Measurements from ENCODE around the gene FRY.
A peak's percentile ranks its signal among the peaks of the same experiment; 100 is the strongest.

Gene FRY

DNA sequence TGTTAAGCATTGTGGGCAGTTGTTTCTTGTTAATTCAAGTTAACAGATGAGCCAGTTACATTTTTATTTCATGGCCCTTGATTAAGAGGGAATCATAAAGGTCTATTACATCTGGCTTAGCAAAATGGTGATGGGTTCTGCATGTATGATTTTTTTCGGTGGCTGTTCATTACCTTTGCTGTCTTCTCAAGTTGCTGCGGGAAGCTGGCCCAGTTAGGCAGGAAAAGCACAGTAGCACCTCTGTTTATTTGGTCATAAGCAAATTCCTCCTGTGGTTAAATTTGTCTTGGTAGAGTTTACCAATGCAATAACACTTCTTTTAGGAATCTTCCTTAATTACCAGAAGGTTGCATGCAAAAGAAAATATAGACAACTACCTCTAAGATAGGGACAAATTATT is 104.5 kb downstream of the FRY start:
- no peak for DNase-seq

DNA sequence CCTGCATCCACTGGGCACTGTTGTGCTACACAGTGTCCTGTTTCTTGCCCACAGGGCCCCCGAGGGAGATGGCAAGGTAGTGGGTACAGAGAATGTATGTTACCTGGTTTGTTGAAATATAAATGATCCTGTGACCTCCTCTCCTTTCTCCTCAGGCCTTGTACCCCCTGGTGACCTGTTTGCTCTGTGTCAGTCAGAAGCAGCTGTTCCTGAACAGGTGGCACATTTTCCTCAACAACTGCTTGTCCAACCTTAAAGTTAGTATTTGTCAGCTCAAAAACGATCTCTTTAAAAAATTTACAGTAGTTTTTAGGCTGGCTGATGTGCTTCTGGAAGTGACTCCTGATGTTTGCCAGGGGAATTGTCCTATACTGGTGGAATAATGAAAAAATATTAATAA is 105.1 kb downstream of the FRY start:
- DNase-seq = no peak

DNA sequence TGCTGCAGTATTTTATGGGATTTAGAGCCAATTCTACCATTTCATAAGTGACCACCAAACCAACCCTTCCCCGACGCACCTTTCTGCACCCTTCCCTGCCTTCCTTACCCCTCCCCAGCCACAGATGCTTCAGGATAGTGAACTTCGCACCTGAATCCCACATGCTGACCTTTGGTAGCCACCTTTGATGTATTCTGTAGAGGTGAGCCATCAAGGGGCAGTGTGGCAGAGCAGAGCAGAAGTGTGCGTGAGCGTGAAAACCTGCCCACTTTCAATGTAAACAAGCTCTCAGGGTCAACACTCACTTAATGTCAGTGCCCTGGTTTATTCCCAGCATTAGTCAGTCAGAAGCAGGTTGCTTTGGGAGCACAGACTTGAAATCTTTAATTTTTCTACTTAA is 107.7 kb downstream of the FRY start:
- no peak for DNase-seq

DNA sequence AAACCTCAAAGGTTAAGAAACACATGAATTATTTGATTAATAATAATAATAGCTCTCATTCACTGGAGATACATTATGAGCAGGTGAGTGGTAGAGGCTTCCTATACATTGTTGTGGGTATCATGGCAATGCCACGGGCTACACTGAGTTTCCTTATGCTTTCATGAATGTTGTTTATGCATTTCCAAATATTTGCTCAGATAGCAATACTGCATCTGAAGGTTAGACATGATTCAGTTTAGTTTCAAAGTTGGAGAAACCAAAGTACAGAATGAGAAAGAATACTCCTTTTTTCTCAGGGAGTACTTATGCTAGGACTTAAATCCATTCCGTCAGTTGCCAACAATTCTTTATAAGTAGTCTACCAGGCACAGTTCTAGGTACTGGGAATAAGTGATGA is 108.5 kb downstream of the FRY start:
- no peak for DNase-seq

DNA sequence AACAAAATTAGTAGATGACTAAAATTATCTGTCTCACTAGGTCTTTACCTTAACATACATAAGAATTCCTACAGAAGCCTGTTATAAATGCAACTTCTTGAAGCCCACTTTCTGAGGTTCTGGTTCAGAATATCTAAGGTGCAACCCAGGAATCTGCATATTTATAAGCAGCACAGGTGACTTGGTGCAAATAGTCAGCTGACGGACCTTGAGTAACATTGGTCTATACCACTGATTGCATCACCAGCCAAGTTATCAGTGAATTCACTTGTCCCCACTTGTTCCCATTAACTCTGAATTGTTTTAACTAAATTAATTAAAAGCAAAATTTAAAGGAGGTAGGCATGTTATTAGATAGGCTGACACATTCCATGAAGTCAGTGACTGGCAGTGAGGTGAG is 109.9 kb downstream of the FRY start:
- DNase-seq = no peak

DNA sequence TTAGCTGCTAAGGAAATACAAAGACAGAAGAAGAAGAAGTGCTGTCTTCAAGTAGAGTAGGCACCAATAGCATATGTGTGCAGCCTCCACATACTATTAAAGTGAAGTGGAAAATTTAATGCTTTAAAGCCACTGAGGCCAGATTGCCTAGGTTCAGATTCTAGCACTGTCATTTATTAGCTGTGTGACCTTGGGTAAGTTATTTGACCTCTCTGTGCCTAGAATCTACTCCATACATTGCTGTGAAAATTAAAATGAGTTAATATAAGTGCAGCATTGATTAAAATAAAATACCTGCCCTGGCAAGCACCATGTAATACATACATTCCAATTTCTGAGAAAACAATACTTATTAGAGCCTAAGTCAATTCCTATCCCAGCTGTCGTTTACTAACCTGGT is 110.5 kb downstream of the FRY start:
- DNase-seq = no peak

DNA sequence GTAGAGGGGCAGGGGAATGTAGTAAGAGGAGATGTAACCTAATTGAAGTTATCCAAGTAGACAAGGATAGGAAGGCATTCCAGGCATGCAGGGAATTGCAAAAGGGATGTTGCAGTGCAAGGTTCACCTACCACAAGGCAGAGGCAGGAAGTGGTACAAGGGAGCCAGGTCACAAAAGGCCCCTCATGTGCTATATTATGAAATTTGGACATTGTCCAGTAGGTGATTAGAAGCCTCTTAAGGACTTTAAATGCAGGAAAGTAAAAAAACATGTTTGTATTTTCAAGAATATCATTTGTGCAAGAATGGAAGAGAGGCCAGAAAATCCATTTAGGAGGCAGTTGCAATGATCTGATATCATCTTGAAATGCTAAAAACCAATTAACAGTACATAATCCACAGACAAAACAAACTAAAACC is 111.4 kb downstream of the FRY start:
- no peak for DNase-seq

DNA sequence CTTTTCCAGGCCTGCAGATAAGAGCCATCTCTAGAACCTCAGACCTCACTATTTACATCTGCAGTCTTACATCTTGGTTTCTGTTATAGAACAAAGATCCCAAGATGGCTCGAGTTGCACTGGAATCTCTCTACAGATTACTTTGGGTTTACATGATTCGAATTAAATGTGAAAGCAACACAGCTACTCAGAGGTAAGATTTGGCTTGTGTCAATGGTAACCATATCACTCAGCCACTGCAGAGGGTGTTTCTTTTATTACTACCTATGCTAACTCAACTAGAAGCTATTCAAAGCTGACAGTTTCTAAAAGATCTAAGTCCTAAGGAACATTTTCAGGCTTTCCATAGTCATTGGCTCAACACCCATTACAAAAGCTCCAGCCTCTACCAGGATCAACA is 115.6 kb downstream of the FRY start:
- no peak for DNase-seq

DNA sequence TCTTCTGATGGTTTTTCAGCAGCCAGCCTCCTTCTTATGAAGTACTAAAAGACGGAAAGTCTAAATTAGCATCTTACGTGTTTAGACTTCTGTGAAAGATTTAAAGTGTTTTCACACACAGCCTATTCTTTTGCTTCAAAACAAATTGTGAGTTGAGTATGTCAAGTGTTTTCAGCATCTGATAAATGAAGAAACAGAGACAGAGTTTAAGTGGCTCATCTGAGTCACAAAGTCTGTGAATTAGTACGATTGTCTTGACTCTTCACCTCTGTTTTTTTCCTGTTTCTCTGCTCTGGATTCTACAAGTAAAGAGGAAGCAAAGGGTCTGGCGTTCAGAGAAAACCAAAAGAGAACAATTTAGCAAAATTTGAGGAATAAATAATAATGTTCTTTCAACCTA is 116.4 kb downstream of the FRY start:
- DNase-seq = no peak

DNA sequence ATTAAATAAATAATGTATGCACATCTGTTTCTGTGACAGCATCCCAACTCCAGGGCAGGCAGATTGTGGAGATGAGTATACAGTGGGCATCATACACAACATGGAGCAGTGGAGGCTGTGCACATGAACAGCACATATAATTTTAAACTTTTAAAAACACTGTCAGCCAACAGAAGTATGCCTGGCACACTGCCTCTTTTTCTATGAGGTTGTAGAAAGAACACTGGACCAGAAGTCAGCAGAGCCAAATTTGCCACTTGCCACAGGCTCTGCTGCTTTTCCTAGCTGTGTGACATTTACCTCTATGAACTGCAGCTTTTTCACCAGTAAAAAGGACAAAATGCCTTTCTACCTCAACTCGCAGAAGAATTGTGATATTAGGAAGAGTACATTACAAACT is 118.7 kb downstream of the FRY start:
- no peak for DNase-seq

DNA sequence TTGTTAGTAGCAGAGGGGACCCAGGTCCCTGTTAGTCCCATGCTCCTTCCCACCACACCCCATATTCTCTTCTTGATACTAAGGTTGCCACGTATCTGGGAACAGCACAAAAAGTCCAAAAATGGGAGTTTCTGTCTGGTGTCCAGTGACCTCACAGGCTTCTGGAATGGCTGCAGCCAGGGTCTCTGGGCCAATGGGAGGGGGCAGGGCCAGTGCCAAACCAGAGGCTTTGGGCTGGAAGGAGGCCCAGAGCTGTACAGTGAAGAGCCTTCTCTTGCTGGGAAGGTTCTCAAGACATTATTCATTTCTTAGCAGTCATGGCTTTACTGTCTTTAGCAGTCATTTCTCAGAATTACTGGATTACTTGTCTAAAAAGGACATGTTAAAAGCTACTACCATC is 119.2 kb downstream of the FRY start:
- DNase-seq = no peak

DNA sequence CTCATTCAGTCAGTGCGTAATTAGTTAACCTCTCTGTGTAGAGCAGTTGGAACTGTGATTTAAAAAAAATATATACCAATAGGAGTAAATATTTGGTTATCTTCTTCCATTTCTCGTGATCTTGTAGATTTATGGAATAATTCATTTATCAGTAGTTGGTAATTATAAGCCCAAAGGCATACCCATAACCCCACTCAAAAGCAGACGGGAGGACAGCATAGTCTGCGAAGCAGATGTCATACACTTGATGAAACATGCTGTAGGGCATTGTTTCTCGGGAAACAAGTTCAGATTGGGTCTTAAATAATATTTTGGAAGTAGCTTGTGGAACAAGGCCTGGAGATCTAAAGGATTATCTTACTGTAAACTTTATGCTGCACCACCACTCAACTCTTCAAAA is 119.7 kb downstream of the FRY start:
- no peak for DNase-seq

DNA sequence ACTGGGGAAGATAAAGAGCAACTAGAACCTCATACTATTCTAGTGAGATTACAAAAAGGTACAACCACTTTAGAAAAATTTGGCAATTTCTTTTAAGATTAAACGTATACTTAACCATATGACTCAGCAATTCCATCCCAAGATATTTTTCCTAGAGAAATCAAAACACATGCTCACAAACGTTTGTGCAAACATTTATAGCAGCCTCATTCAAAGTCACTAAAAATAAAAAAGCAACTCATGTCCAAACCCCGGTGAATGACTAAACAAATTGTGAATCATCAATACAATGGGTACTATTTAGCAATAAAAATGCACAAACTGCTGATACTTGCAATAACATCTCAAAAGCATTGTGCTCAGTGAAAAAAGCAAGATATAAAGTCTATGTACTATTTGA is 121.5 kb downstream of the FRY start:
- no peak for DNase-seq

DNA sequence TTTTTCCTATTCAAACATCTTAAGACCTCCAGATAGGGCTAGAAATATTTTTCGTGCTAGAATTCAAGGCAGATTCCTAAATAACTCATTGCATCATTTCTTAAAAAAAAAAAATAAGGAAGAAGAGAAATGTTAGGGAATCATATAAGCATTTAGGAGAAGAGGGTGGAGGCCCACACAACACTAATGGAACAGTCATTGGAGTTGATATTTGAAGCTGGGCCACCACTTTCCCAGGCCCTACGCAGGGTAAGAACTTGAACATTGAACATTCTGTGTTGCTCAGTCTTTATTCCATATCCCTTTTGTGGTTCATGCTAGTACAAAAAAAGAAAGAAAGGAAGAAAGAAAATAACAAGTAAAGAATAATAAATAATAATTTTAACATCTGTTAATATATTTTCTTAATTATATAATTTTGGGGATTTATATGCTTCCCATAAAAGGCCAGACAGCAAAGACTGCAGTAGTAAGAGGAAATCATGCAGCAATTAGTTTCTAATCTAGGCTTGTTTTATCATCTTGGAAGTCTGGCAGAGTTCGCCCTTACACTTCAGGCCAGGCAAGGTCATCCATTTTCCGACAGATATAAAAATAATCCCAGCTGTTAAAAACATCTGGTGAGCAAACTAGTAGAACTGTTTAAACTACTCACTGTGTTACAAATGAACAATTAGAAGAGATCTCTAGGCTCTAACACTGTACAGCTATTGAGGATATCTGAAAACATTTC is 127.7 kb downstream of the FRY start:
- no peak for DNase-seq

DNA sequence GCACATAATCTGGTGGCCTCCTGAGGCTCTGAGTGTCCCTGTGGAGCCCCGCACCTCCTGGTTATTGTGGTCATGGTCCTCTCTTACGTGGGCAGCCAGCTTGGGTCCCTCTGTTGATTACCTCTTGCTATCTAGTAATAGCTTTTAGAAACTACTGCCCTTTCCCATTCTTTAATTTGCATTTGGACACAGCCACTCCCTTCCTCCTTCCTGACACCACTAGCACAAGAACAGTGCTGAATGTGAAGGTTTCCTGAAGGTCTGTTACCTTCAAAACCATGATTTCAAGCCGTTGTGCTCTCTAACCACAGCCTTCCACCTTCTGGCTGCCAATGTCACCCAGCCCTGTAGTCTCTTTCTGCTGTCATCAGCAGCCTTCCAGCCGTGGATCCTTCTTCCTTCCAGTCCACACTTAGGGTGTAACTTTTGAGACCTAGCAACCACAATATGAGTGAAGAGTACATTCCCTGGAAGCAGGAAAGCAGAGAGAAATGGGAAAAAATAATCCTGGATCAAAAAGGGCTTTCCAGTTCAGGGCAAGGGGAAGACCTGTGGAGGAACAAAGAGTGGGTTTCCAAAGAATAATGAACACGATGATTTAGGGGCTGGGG is 130.9 kb downstream of the FRY start:
- DNase-seq = no peak

DNA sequence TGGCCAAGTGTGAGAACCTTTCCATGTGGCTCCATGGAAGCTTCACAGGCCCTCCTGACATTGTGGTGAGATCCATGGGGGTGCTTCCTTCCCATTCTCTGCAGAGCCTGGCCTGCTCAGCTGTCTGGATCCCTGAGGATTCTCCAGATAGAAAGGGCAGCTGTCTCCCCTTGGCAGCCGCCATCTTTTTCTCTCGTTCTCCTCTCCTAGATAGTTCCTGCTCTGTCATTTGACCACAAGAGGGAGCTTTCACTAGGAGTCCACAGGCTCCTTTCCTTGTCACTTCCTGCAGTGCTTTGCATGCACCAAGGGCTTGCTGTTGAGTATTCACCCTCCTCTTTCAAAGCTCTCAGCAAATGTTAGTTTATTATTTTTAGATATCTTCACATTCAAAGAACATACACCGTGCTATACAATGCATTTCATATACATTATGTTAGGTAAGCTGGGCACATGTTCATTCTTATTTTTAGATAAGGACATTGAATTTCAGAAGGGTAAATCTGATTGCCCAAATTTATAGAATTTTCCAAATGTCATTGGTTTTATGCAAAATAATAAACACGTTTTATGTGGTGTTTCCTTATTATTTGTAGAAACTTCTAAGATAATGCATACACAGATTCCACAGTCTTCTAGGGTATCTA is 133.2 kb downstream of the FRY start:
- DNase-seq = peak; percentile 12 to 17

DNA sequence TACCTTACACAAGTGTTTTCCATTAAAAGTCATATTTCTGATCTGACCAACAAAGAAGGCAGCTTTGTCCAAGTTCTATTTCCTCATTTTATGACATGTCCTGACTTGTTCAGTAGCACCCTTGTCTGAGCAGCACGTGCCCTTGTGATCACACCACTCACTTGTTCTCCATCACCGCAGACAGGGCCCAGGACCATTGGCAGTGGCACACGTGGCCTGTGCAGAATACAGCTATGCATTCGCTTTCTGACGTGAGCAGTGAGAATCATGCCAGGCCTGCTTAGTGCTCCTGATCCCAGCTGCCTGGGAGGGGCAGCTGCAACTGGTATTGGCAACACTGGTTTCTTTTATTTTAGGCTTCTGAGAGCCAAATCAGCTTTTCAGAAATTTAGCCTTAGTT is 134.2 kb downstream of the FRY start:
- DNase-seq = no peak

DNA sequence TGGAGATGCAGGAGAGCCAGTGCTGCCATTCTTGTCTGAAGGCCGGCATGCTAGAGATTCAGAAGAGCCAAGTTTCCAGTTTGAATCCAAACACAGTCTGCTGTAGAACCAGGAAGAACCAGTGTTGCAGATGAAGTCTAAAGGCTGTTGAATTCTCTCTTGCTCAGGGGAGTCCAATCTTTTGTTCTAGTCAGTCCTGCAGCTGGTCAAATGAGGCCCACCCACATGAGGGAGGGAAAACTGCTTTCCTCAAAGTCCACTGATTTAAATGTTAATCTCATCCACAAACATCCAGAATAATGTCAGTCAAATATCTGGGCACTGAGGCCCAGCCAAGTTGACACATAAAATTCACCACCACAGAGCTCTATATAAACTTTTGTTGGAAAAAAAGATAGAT is 136.6 kb downstream of the FRY start:
- no peak for DNase-seq

DNA sequence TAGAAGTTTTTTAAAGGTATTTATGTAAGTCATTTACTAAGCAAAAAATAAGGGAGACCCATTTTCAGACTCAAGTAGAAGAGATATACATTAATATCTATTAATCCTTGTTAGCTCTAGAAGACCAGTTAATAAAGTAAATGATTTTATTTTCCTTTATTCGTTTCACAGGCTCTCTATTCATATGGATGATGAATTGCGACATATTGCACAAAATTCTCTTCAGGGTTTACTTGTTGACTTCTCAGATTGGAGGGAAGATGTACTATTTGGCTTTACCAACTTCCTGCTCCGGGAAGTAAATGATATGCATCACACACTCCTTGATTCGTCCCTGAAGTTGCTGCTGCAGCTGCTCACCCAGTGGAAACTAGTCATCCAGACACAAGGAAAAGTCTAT is 139.3 kb downstream of the FRY start:
- DNase-seq = no peak

DNA sequence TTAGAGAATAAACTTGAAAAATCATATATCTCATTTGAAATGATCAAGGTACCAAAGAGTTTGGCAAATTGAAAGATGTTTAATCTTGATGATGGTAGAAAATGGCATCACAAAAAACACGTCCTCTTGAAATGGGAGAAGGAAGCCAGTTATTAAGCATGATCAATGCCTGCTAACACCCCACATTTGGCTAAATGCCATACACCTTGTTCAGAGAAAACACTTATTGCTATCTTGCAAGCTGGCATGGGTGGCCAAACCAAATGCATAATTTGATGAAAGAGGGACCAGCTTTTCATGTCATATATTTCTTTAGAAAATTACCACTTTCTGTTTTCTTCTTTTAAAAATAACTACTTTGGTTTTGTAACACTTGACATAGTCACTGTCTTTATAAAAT is 142.3 kb downstream of the FRY start:
- DNase-seq = no peak

DNA sequence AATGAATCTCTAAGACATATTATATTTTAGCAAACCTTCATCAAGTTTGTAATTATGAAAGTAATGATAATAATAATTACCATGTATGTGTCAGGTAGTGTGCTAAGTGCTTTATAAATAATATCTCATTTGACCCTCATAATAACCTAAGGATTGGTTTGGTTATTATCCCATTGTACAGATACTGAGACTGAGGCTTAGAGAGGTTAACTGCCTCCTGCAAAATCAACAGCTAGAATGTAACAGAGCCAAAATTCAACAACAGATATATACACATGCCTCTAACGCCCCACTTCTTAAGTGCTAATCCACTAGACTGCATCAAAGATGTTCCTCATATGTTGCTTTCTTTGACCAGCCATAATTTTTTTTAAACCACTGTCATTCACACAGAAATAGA is 142.8 kb downstream of the FRY start:
- DNase-seq = no peak

DNA sequence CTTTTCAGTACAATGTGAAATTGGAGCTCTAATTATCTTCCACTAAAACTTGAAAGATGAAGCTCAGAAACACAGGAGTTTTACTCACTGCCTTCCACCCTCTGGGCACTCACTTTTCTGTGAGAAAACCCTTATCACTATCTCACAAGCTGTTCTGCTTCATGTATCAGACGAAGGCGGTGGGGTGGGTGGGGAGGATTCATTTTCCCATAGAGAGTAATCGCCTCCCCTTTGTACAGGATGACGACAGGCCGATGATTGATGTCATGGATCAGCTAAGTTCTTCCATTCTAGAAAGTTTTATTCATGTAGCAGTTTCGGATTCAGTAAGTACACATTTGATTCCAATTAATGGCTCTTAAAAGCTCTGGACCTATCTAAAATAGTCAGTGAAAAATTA is 143.7 kb downstream of the FRY start:
- no peak for DNase-seq

DNA sequence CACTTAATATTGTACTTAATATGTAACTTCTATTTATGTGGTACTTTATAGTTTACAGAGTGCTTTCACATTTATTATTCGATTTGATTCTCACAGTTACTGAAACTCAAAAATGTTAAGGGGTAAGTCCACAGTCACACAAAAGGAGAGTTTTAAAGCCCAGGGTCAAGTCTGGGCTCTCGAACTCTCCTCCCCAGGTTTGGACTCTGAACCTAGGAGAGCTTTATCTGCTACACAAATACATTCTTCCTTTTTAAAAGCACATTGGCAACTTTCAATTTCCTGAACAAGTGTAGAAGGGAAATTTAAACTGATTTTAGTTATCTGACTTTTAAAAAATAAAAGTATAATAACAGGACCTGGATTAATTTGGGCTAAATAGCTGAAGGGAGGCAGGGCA is 144.4 kb downstream of the FRY start:
- no peak for DNase-seq

DNA sequence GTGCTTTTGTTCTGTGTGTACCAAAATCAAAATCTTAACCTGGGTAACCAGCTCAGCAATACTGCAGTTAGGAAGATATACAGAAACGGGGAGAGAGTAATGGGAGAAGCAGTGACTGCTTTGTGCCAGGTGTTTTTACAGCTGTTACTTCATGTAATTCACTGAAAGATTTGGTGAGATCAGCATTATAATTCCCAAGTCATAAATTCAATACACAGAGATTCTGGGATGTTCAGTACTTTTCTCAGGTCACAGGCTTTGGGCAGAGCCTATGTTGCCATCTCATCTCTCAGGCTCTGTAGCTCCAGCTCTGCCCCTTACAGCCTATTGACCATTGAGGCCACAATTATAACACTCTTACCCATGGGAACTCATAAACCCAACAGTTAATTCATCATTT is 145.1 kb downstream of the FRY start:
- DNase-seq = no peak

DNA sequence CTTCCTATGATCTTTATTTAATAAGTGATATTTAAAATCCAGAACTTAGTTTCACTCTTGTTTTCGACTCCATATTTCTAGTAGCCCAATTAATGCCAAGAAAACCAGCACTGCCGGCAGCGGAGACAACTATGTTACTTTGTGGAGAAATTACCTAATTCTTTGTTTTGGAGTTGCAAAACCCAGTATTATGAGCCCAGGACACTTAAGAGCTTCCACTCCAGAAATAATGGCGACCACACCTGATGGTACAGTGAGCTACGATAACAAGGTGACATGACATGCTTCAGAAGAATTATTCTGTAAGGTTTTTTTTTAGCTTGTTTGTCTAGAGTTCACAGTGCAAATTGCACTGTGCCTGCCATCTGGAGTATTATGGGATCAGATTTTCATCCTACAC is 147.2 kb downstream of the FRY start:
- no peak for DNase-seq
